GM12873 (cell line): ENCODE results near the gene DYRK1A.

Experiments used
- CTCF ChIP-seq: IDR thresholded peaks from 2 replicates; pipeline ENCODE4 v1.5.1; 2012; ENCODE audit warnings: low read depth, mild to moderate bottlenecking, moderate library complexity, low read length, control low read depth; ENCODE audit not compliant: insufficient read depth; ENCODE audit errors: missing control alignments

DYRK1A gene

GRCh38 chr21:37402251-37402867, 35.8 kb downstream of the DYRK1A start:
- TF ChIP-seq CTCF = no peak

- no peak for TF ChIP-seq CTCF
Observed at GRCh38 chr21:37405629-37406028, 39.1 kb downstream of the DYRK1A start.

GRCh38 chr21:37407719-37408420, 41.3 kb downstream of the DYRK1A start:
- TF ChIP-seq CTCF = no peak

- no peak for TF ChIP-seq CTCF
Observed at GRCh38 chr21:37408464-37409193, 42.1 kb downstream of the DYRK1A start.

- TF ChIP-seq CTCF = no peak
Observed at GRCh38 chr21:37410639-37411038, 44.1 kb downstream of the DYRK1A start.

GRCh38 chr21:37412603-37413360, 46.2 kb downstream of the DYRK1A start:
- no peak for TF ChIP-seq CTCF
